Measurements from ENCODE around the gene NF1.

- TF ChIP-seq CREB1 (CRISPR knock-in tag; IDR thresholded peaks at IDR 0.05) (no peak), GABPB1 (CRISPR knock-in tag; IDR thresholded peaks at IDR 0.05) (no peak), USF2 (CRISPR knock-in tag; IDR thresholded peaks at IDR 0.05) (no peak), SOX15 (CRISPR knock-in tag; IDR thresholded peaks at IDR 0.05) (no peak), CTCF (IDR thresholded peaks at IDR 0.05) (no peak), SMAD3 (CRISPR knock-in tag; IDR thresholded peaks at IDR 0.05; ENCODE audit: borderline replicate concordance) (no peak), ATF2 (CRISPR knock-in tag; IDR thresholded peaks at IDR 0.05; ENCODE audit: borderline replicate concordance, low read depth) (no peak), FOXJ3 (CRISPR knock-in tag; IDR thresholded peaks at IDR 0.05; ENCODE audit: borderline replicate concordance) (no peak), ZNF138 (CRISPR knock-in tag; conservative IDR thresholded peaks at IDR 0.05) (no peak), ELF4 (CRISPR knock-in tag; IDR thresholded peaks at IDR 0.05; ENCODE audit: low read depth) (no peak), NR1H2 (CRISPR knock-in tag; IDR thresholded peaks at IDR 0.05) (no peak), NFE2L1 (CRISPR knock-in tag; IDR thresholded peaks at IDR 0.05) (no peak)
These were observed 178.0 kb downstream of the NF1 start for GRCh38 chr17:31272803-31273202.
